Measurements from ENCODE around the gene STIP1. TPM values are rescaled to one million over a fixed set of nuclear protein-coding genes. Genes with fewer than 3 reads are reported as not detected.

The STIP1 gene
- total and polyA plus RNA-seq, 2 donors (not counting 1 experiment from before 2014, with no cell fraction given), result 49.8 to 78.7 TPM

DNA sequence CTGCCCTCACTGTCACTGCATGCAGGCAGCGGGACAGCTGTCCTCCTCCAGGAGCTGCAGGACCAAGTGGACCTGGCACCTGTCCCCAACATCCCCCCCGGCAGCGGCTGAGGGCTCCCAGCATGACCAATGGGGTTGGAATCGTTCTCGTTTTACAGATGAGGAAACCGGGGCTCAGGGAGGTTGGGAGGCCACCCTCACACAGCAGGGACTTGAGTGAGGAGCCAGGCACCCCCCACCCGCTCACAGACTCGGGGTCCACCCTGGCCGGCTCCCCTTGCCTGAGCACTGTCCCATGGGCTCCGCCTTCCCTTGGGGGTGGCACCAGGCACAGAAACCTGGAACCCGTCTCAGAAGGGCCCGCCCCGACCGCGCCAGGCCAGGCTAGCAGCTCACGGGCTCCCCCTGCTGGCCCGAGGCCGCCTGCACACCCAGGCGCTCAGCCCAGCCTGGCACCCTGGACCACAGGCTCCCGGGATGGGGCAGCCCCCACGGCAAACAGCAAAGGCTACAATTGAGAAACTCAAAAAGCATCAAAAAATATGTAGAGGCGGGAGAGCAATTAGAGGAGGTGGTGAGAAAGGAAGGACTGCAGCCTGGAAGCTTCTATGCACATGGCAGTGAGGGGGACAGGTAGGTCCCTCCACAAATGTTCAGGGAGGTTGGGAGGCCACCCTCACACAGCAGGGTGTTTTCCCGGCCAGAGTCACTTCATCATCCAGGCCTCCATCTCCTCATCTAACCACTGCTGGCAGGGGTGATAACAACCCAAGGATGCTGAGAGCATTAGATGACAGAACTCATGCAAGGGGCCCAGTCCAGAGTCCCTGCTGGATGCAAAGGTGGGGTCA is 32.9 kb upstream of the STIP1 start:
- no peaks in the 10 kb centered on the region for H3K9me3 Mint-ChIP-seq (ENCODE audit: insufficient read depth)
- CTCF ChIA-PET, result interaction anchor here (0.6 to 9.6 kb wide), 15 partner anchors 9 to 1247 kb away, joined by 3 to 163 read pairs (median 3); partner anchors contain the start of gene MARK2
- H3K27me3 ChIP-seq (replicated peaks in 1 of 4; ENCODE audit: control extremely low read depth in 1 of 4, control insufficient read depth in 3 of 4, insufficient read depth in 4 of 4, low read length in 3 of 4), result no peaks in the 10 kb centered on the region

More for the DNA sequence above, 32.9 kb upstream of the STIP1 start:
- H3K4me3 Mint-ChIP-seq, result no peak overlapping the region
- Histone ChIP-seq H3K4me1 (ENCODE audit: control insufficient read depth in 2 of 2, insufficient read depth in 2 of 2, low read length in 2 of 2) (peaks cover 0 to 12% of the 10 kb centered on the region in 2 donors), H3K27ac (ENCODE audit: low read length in 2 of 2) (no peak overlapping the region), H3K4me2 (replicated peaks; ENCODE audit: low read depth, low read length, poor library complexity, severe bottlenecking) (peak overlapping the region; percentile 45), H3K9me3 (ENCODE audit: control extremely low read depth in 1 of 3, control insufficient read depth in 2 of 3, insufficient read depth in 1 of 3, low read length in 2 of 3) (peaks cover 0 to 4% (median 0%) of the 10 kb centered on the region in 3 donors), H3K36me3 (replicated peaks in 1 of 2; ENCODE audit: control extremely low read depth in 1 of 2, control insufficient read depth in 1 of 2, extremely low read depth in 1 of 2, insufficient read depth in 2 of 2, low read length in 1 of 2) (no peaks in the 10 kb centered on the region), H3K79me2 (ENCODE audit: control insufficient read depth, insufficient read depth, low read length) (no peaks in the 10 kb centered on the region), H4K20me1 (ENCODE audit: control insufficient read depth, insufficient read depth, low read length, poor library complexity, severe bottlenecking) (no peaks in the 10 kb centered on the region), H3K9ac (ENCODE audit: low read length) (no peak overlapping the region), H3K4me3 (ENCODE audit: control extremely low read depth in 1 of 5, extremely low read depth in 1 of 5, insufficient read depth in 1 of 5, low read depth in 2 of 5, low read length in 4 of 5) (no peak overlapping the region), H2AFZ (ENCODE audit: insufficient read depth, low read depth, low read length, poor library complexity, severe bottlenecking) (peak overlapping the region; percentile 64)
- no peaks in the 10 kb centered on the region for H3K27me3 Mint-ChIP-seq
- ATAC-seq (ENCODE audit: low read depth) (peak; percentile 97), DNase-seq (peak; percentile 79)
- H3K27ac Mint-ChIP-seq, result no peak overlapping the region
- WGBS (ENCODE audit: insufficient coverage), result 25% methylated on average over 20 of the region's 23 CpGs
- H3K4me1 Mint-ChIP-seq, result peaks cover 2% of the 10 kb centered on the region
- POLR2A ChIA-PET, result no interaction called here
- no peak for TF ChIP-seq EZH2 (IDR thresholded peaks at IDR 0.05; ENCODE audit: borderline replicate concordance, insufficient read depth, low read depth, low read length, poor library complexity, severe bottlenecking)
- TF ChIP-seq CTCF (IDR thresholded peaks at IDR 0.05), result peak; percentile 99
- intact Hi-C loops (cut with micrococcal nuclease), result loop anchor here (1.0 kb wide), 2 partner anchors 153 to 316 kb away; no protein-coding TSS in a partner anchor
